HG03159 (cell line): ENCODE results near the gene PDIK1L.

Source experiments
- ATAC-seq: cut with Tn5 transposase; IDR thresholded peaks from one replicate; pipeline ENCODE4 v1.9.1; 2021; ENCODE audit warnings: mild to moderate bottlenecking, moderate library complexity; ENCODE audit not compliant: unreplicated experiment

The PDIK1L gene

GRCh38 chr1:26111530-26112406 is at the start of gene PDIK1L:
Gene PDIK1L (plus strand): TSS chr1:26111824. CDS start chr1:26114309, 2,485 bp downstream.
- ATAC-seq, result peak; percentile 69

- no peak for ATAC-seq
Measured at GRCh38 chr1:26064553-26064952, 47.1 kb upstream of the PDIK1L start.

GRCh38 chr1:26066160-26066559 is 45.5 kb upstream of the PDIK1L start:
- ATAC-seq, result no peak

- ATAC-seq, result no peak
Measured at GRCh38 chr1:26066857-26067256, 44.8 kb upstream of the PDIK1L start.

- ATAC-seq, result no peak
Measured at GRCh38 chr1:26067432-26067911, 44.2 kb upstream of the PDIK1L start, which contains the start of gene TRIM63. Gene TRIM63 (minus strand): TSS chr1:26067630. CDS start chr1:26067494, 136 bp downstream.

- ATAC-seq, result no peak
Measured at GRCh38 chr1:26069941-26070295, 41.7 kb upstream of the PDIK1L start.

GRCh38 chr1:26070296-26070962 is 41.2 kb upstream of the PDIK1L start:
- no peak for ATAC-seq

- ATAC-seq, result no peak
Measured at GRCh38 chr1:26070963-26071342, 40.7 kb upstream of the PDIK1L start.

GRCh38 chr1:26072305-26072704 is 39.3 kb upstream of the PDIK1L start:
- no peak for ATAC-seq

- no peak for ATAC-seq
Measured at GRCh38 chr1:26075421-26076144, 36.0 kb upstream of the PDIK1L start.

- ATAC-seq, result no peak
Measured at GRCh38 chr1:26077524-26077923, 34.1 kb upstream of the PDIK1L start.

GRCh38 chr1:26078286-26079177 is 33.1 kb upstream of the PDIK1L start:
- no peak for ATAC-seq

- no peak for ATAC-seq
Measured at GRCh38 chr1:26079178-26079563, 32.5 kb upstream of the PDIK1L start.

GRCh38 chr1:26079960-26080814 is 31.4 kb upstream of the PDIK1L start:
- ATAC-seq, result no peak

GRCh38 chr1:26081267-26082019 is 30.2 kb upstream of the PDIK1L start:
- no peak for ATAC-seq

- no peak for ATAC-seq
Measured at GRCh38 chr1:26082020-26082350, 29.6 kb upstream of the PDIK1L start.

GRCh38 chr1:26083208-26083607 is 28.4 kb upstream of the PDIK1L start:
- ATAC-seq, result no peak

- ATAC-seq, result no peak
Measured at GRCh38 chr1:26084091-26084561, 27.5 kb upstream of the PDIK1L start.

GRCh38 chr1:26084844-26085243 is 26.8 kb upstream of the PDIK1L start:
- no peak for ATAC-seq
